Measurements from ENCODE around the gene CAMKK1.

DNA sequence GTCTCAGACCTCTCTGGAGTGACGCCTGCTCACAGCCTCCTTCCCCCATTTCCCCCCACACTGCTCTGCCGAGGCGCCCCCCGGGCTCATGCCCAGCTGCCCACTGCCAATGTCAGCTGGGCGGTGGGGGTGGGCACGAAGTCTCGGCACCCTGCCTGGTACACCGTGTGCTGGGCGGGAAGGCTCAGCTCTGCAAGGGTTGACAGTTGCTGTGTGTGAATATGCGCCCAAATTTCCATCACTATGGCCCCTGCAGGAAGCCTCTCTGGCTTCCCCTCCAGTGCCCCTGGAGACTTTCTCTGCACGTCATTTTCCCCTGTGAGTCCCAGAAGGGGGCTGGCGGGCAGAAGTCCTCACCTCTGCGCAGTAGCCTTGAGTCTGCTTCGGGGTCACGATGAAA lies 11.6 kb upstream of the CAMKK1 start:
- TF ChIP-seq, protein P1, sequence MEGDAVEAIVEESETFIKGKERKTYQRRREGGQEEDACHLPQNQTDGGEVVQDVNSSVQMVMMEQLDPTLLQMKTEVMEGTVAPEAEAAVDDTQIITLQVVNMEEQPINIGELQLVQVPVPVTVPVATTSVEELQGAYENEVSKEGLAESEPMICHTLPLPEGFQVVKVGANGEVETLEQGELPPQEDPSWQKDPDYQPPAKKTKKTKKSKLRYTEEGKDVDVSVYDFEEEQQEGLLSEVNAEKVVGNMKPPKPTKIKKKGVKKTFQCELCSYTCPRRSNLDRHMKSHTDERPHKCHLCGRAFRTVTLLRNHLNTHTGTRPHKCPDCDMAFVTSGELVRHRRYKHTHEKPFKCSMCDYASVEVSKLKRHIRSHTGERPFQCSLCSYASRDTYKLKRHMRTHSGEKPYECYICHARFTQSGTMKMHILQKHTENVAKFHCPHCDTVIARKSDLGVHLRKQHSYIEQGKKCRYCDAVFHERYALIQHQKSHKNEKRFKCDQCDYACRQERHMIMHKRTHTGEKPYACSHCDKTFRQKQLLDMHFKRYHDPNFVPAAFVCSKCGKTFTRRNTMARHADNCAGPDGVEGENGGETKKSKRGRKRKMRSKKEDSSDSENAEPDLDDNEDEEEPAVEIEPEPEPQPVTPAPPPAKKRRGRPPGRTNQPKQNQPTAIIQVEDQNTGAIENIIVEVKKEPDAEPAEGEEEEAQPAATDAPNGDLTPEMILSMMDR (conservative IDR thresholded peaks at IDR 0.05; ENCODE audit: low read depth, low read length) = no peak
- TF ChIP-seq EZH2phosphoT487 (IDR thresholded peaks at IDR 0.05; ENCODE audit: borderline replicate concordance, low read length) = no peak
- no peak for TF ChIP-seq EZH2 (IDR thresholded peaks at IDR 0.05; ENCODE audit: low read length, unreplicated experiment)

Data from PC-3 (cell line).